Measurements from ENCODE around the gene IBSP. TPM values are rescaled to one million over a fixed set of nuclear protein-coding genes. Genes with fewer than 3 reads are reported as not detected.

Gene IBSP, protein sequence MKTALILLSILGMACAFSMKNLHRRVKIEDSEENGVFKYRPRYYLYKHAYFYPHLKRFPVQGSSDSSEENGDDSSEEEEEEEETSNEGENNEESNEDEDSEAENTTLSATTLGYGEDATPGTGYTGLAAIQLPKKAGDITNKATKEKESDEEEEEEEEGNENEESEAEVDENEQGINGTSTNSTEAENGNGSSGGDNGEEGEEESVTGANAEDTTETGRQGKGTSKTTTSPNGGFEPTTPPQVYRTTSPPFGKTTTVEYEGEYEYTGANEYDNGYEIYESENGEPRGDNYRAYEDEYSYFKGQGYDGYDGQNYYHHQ
- not detected in 2 replicates for total RNA-seq

GRCh38 chr4:87799301-87800113 lies at the start of gene IBSP:
Gene IBSP (plus strand): TSS chr4:87799554. CDS start chr4:87802362, 2,808 bp downstream.

DNA sequence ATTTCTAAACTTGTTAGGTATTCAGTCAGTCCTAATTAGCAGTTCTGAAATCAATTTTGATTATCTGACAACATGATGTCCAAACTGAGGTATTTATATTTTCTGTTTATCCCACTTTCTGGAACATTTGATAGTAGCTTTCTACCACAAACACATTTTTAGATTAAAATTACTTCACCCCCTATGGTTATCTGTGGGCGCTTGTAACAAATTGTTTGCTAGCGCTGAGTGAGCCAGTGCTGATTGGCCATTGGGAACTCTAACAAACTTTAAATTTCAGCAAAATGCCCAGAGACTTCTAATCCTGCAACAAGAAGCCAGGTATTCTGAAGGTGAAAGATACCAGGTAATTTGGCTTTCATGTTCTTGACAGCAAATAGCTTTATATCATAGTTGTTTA lies 33.3 kb downstream of the IBSP start, which contains the start of gene MEPE:
MEPE (plus strand) TSS at position 301 of the 400 bp plus-strand sequence. CDS start 1,746 bp downstream, outside the sequence.

Other genes starting within 250 kb of the IBSP start
- gene DSPP, start 191.0 kb upstream of the IBSP start, total RNA-seq = not detected in 2 replicates
- gene DMP1, start 149.3 kb upstream of the IBSP start, total RNA-seq = not detected in 2 replicates
- gene MEPE, start 33.4 kb downstream of the IBSP start, total RNA-seq = not detected in 2 replicates
- gene SPP1, start 176.2 kb downstream of the IBSP start, total RNA-seq = 2.3 and 139 TPM in 2 replicates
- 9.6 and 17.4 TPM in 2 replicates for gene PKD2, start 208.1 kb downstream of the IBSP start, total RNA-seq